Neural progenitor cell (in vitro differentiated cells): ENCODE results near the gene SPARCL1.

Experiments used
- EZH2phosphoT487 ChIP-seq: fragments of 200-600 bp; sonication (generic); IDR thresholded peaks from 2 replicates; pipeline ENCODE4 v1.6.1; 2017; ENCODE audit warnings: antibody characterized with exemption
- TF ChIP-seq, protein P1 (sequence below): fragments of 200-600 bp; sonication (generic); IDR thresholded peaks from 2 replicates; pipeline ENCODE4 v1.5.1; 2017; ENCODE audit warnings: antibody characterized with exemption, mild to moderate bottlenecking

DNA sequence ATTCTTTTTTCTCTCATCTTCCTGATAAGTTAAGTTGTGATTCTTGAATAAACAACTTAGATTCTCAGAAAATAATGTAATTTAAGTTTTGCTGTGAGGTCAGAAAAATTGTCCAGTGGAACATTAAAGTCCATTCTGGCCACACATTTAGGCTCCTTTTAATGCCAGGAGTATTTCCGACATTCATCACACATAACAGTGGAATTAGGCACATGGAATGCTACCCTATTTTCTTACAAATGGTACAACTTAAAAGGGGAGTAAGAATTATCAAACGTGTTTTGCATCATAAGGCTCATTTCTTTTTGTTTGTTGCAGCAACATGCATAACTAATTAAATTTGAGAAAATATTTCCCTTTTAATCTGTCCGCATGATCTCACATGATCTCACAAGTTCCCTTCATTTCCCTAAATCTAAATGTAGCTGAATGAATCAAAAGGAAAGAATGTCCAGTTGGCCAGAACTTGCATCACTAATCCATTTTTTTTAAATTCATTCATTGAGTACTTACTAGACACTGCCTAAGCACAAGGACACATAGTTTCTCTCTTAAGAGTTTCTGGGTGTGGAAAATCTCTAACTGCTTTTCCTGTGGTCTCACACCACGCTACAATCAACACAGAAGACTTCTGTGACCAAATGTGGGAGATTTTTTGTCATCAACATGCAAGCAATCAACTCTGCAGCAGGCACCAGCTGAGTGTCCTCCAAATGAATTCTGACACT is 22.0 kb downstream of the SPARCL1 start:
- TF ChIP-seq, protein P1, sequence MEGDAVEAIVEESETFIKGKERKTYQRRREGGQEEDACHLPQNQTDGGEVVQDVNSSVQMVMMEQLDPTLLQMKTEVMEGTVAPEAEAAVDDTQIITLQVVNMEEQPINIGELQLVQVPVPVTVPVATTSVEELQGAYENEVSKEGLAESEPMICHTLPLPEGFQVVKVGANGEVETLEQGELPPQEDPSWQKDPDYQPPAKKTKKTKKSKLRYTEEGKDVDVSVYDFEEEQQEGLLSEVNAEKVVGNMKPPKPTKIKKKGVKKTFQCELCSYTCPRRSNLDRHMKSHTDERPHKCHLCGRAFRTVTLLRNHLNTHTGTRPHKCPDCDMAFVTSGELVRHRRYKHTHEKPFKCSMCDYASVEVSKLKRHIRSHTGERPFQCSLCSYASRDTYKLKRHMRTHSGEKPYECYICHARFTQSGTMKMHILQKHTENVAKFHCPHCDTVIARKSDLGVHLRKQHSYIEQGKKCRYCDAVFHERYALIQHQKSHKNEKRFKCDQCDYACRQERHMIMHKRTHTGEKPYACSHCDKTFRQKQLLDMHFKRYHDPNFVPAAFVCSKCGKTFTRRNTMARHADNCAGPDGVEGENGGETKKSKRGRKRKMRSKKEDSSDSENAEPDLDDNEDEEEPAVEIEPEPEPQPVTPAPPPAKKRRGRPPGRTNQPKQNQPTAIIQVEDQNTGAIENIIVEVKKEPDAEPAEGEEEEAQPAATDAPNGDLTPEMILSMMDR = no peak
- no peak for TF ChIP-seq EZH2phosphoT487
